ENCODE measurements around the gene UTP25. TPM values are rescaled to one million over a fixed set of nuclear protein-coding genes. Genes with fewer than 3 reads are reported as not detected.
"Not testable (repeated sequence)": the region's sequence is repeated elsewhere in the genome, so short reads cannot be mapped to it uniquely, and the experiment has no call there.

UTP25 gene
- total and polyA plus RNA-seq, 8 donors, result 0.95 to 4.4 (median 3.0) TPM

DNA sequence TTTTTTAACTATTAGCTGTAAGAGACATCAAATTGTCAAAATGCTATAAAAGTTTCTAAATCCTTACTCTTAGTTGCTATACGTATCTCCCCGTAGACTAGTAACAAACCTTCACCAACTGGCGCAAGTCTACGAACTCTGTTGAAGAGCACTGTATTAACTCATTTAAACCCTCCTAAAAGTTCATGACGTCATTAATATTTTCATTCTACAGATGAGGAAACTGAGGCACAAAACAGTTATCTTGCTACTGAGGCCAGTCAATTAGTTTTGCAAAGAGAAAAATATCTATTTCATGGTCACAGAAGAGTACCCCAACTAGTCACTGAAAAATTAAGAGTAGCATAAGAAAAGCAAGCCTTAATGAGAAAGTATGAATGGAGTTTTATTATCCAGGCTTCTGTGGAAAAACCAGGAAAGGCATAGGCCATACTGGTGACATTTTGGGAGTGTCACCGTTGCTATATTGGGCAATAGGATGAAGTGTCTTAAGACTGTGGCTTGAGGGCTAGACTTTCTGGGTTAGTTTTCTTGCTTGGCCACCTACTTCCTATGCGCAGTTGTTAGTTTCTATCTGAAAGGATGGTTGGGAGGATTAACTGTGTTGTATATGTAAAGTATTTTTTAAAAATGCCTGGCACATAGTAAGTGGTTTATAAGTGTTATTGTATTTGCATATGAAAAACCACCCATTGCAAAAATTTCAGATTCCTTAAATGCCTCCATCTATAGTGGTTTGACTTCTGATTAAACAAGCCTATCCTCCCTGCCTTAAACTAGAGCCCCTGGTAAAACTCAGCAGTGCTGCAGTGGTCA lies 57.8 kb downstream of the UTP25 start:
- DNase-seq (no peak), ATAC-seq (no peak), FAIRE-seq (no peak)
- 87 to 92% methylated on average over 7 of the region's 7 CpGs for WGBS, 2 donors
- Histone ChIP-seq H3K4me1 (peaks cover 0 to 5% (median 0%) of the 10 kb centered on the region in 3 donors), H3K4me3 (no peak overlapping the region), H3K9me3 (no peaks in the 10 kb centered on the region), H3K36me3 (no peaks in the 10 kb centered on the region), H3K27ac (no peak overlapping the region), H3K27me3 (no peaks in the 10 kb centered on the region)
- intact Hi-C loops (cut with DNase I), result no loop called here
- TF ChIP-seq, protein P1, sequence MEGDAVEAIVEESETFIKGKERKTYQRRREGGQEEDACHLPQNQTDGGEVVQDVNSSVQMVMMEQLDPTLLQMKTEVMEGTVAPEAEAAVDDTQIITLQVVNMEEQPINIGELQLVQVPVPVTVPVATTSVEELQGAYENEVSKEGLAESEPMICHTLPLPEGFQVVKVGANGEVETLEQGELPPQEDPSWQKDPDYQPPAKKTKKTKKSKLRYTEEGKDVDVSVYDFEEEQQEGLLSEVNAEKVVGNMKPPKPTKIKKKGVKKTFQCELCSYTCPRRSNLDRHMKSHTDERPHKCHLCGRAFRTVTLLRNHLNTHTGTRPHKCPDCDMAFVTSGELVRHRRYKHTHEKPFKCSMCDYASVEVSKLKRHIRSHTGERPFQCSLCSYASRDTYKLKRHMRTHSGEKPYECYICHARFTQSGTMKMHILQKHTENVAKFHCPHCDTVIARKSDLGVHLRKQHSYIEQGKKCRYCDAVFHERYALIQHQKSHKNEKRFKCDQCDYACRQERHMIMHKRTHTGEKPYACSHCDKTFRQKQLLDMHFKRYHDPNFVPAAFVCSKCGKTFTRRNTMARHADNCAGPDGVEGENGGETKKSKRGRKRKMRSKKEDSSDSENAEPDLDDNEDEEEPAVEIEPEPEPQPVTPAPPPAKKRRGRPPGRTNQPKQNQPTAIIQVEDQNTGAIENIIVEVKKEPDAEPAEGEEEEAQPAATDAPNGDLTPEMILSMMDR (IDR thresholded peaks at IDR 0.05), result no peak

DNA sequence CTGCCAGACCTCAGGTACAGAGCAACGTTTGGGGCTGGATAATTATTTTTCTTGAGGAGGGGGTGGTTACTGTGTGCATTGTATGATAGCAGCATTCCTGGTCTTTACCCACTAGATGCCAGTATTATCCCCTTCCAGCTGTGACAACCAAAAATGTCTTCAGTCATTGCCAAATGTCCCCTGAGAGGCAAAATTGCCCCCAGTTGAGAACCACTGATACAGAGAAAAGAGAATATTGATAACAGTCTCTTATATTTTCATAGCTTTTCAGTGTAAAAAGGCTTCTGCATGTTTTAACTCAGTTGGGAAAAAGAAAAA lies 58.4 kb downstream of the UTP25 start:
- Histone ChIP-seq H3K4me1 (peaks cover 0 to 5% (median 0%) of the 10 kb centered on the region in 3 donors), H3K4me3 (no peak overlapping the region), H3K27me3 (no peaks in the 10 kb centered on the region), H3K9me3 (no peaks in the 10 kb centered on the region), H3K27ac (no peak overlapping the region), H3K36me3 (no peaks in the 10 kb centered on the region)
- 0 to 3% methylated on average over 1 of the region's 1 CpG for WGBS, 2 donors
- intact Hi-C loops (cut with DNase I), result no loop called here
- FAIRE-seq (no peak), ATAC-seq (no peak), DNase-seq (no peak)
- TF ChIP-seq, protein P1 (IDR thresholded peaks at IDR 0.05), result no peak

DNA sequence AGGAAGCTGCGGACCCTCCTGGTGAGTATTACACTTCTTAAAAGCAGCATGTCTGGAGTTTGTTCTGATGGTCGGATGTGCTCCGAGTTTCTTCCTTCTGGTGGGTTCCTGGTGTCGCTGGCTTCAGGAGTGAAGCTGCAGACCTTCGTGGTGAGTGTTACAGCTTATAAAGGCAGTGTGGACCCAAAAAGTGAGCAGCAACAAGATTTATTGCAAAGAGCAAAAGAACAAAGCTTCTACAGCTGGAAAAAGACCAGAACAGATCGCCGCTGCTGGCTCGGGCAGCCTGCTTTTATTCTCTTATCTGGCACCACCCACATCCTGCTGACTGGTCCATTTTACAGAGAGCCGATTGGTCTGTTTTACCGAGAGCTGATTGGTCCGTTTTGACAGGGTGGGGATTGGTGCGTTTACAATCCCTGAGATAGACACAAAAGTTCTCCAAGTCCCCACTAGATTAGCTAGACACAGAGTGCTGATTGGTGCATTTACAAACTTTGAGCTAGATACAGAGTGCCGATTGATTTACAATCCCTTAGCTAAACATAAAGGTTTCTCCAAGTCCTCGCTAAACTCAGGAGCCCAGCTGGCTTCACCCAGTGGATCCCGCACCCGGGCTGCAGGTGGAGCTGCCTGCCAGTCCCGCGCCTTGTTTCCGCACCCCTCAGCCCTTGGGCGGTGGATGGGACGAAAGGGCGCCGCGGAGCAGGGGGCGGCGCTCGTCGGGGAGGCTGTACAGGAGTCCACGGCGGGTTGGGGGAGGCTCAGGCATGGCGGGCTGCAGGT lies 60.7 kb downstream of the UTP25 start:
- H3K9me3 ChIP-seq; H3K27me3 ChIP-seq; ATAC-seq; H3K4me1 ChIP-seq; H3K36me3 ChIP-seq; DNase-seq; H3K27ac ChIP-seq; H3K4me3 ChIP-seq; FAIRE-seq; intact Hi-C loops (cut with DNase I): not testable (repeated sequence)
- WGBS, 2 donors, result 81% methylated on average over 31 of the region's 31 CpGs

DNA sequence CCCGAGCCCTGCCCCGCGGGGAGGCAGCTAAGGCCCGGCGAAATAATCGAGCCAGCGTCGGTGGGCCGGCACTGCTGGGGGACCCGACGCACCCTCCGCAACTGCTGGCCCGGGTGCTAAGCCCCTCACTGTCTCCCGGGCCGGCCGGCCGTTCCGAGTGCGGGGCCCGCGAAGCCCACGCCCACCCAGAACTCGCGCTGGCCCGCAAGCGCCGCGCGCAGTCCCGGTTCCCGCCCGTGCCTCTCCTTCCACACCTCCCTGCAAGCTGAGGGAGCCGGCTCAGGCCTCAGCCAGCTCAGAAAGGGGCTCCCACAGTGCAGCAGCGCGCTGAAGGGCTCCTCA lies 61.3 kb downstream of the UTP25 start:
- TF ChIP-seq, protein P1 (IDR thresholded peaks at IDR 0.05), result no peak
- intact Hi-C loops (cut with DNase I), result no loop called here
- ATAC-seq (no peak), DNase-seq (no peak), FAIRE-seq (no peak)
- H3K27me3 ChIP-seq, result no peaks in the 10 kb centered on the region
- H3K9me3 ChIP-seq, result no peaks in the 10 kb centered on the region
- no peak overlapping the region for H3K27ac ChIP-seq
- no peaks in the 10 kb centered on the region for H3K4me1 ChIP-seq
- 82 to 87% methylated on average over 27 to 35 of the region's 35 CpGs for WGBS, 2 donors
- no peak overlapping the region for H3K4me3 ChIP-seq
- no peaks in the 10 kb centered on the region for H3K36me3 ChIP-seq

DNA sequence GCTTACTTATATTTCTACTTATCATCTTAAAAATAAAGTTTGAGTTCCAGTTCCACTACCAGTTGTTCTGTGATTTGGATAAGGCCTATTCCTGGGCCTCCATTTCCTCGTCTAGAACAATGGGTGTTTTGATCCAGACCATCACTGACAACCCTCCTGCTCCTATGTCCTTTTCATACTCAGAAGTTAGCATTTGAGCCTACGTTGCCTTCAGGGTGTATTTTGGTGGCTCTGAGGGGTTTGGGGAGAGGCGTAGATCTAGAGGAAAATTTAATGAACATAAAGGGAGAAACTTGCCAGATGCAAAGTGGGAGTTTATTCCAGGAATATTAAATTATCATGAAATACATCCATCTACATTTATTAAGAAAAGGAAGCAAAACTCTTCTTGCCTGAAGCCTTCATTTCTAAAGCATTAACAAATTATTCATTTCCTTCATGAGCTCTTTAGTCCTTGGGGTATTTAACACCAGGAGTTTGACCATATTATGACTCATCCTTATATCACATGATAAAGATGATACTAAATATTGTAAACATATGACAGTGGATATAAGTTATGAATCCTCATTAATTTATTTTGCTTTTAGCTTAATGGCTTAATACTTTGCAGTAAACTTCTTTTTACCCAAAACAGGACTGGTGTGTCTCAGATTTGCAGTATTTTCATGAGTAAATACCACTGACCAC lies 63.0 kb downstream of the UTP25 start:
- FAIRE-seq, result no peak
- Histone ChIP-seq H3K27me3 (no peaks in the 10 kb centered on the region), H3K36me3 (no peaks in the 10 kb centered on the region), H3K4me1 (no peaks in the 10 kb centered on the region), H3K27ac (no peak overlapping the region), H3K9me3 (no peaks in the 10 kb centered on the region), H3K4me3 (no peak overlapping the region)
- no peak for ATAC-seq
- no peak for DNase-seq
- intact Hi-C loops (cut with DNase I), result no loop called here
- TF ChIP-seq, protein P1 (IDR thresholded peaks at IDR 0.05), result no peak
- WGBS, 2 donors, result 52 to 58% methylated on average over 3 of the region's 3 CpGs
